ENCODE results near the gene PCNT.

DNA sequence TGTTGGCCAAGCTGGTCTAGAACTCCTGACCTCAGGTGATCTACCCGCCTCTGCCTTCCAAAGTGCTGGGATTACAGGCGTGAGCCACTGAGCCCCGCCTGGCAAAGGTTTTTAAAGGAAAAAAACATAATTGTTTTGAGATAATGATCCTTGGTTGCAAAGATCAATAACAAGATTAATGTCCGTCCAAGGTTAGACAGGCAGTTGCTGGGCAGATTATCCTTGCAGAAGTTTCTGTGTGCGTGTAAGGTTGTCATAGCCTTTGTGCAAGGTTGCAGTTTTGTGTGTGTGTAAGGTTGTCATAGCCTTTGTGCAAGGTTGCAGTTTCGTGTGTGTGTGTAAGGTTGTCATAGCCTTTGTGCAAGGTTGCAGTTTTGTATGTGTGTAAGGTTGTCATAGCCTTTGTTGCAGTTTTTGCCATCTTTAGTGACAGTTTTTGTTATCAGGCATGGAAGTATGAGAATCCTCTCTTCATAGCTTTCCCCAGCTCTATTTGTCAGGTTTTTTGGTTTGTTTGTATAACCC lies 34.2 kb upstream of the PCNT start:
- TF ChIP-seq, protein P1, sequence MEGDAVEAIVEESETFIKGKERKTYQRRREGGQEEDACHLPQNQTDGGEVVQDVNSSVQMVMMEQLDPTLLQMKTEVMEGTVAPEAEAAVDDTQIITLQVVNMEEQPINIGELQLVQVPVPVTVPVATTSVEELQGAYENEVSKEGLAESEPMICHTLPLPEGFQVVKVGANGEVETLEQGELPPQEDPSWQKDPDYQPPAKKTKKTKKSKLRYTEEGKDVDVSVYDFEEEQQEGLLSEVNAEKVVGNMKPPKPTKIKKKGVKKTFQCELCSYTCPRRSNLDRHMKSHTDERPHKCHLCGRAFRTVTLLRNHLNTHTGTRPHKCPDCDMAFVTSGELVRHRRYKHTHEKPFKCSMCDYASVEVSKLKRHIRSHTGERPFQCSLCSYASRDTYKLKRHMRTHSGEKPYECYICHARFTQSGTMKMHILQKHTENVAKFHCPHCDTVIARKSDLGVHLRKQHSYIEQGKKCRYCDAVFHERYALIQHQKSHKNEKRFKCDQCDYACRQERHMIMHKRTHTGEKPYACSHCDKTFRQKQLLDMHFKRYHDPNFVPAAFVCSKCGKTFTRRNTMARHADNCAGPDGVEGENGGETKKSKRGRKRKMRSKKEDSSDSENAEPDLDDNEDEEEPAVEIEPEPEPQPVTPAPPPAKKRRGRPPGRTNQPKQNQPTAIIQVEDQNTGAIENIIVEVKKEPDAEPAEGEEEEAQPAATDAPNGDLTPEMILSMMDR (IDR thresholded peaks at IDR 0.05 in 8 of 11, conservative IDR thresholded peaks at IDR 0.05 in 3 of 11): no peak
- no peak for TF ChIP-seq POLR2A (IDR thresholded peaks at IDR 0.05)

All from spleen (tissue), 7 donors.